GM21528 (cell line): ENCODE measurements around the gene ZNF736.
"Not testable (repeated sequence)": the region's sequence is repeated elsewhere in the genome, so short reads cannot be mapped to it uniquely, and the experiment has no call there.

Experiments
- ATAC-seq: cut with Tn5 transposase; IDR thresholded peaks from one replicate; pipeline ENCODE4 v1.9.1; 2021; ENCODE audit warnings: mild to moderate bottlenecking, moderate library complexity; ENCODE audit not compliant: unreplicated experiment, low FRiP score

The ZNF736 gene

DNA sequence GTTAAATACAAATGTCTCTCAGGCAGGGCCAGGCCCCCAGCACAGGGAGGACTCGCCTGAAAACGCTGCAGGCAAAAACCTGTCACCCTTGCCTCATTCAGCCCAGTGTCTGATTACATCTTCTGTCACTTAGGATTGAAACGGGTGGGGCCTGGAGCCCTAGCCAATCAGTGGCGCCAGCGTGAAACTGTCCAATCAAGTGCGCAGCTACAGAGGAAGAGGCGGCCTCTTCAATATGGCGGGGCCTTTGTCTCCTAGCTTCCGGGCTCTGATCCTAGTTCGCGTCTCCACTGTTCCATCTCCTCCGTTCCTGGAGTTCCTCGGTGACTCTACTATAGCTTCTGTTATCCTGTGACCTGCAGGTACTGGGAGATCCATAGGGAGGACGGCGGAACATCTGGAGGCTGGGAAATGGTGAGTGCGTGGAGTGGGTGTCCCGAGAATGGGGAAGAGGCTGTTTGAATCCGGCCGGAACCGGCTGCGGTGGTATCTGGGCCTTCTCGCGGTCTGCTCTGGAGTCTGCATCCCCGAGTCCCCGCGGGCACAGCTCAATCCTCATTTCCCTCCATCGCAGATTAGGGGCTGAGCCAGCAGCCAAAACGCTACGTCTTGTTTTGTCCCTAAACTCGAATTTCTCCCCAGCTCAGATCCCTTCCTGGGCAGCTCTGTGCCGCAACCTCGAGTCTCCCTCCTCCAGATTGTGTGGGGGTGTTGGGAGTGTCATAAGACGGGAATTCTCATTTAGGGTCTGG is at the start of gene ZNF736:
Gene ZNF736, plus strand, starts transcription at position 222 of the 752 bp plus-strand sequence. Its CDS starts 190 bp downstream, at position 412.
- ATAC-seq: peak; percentile 100

DNA sequence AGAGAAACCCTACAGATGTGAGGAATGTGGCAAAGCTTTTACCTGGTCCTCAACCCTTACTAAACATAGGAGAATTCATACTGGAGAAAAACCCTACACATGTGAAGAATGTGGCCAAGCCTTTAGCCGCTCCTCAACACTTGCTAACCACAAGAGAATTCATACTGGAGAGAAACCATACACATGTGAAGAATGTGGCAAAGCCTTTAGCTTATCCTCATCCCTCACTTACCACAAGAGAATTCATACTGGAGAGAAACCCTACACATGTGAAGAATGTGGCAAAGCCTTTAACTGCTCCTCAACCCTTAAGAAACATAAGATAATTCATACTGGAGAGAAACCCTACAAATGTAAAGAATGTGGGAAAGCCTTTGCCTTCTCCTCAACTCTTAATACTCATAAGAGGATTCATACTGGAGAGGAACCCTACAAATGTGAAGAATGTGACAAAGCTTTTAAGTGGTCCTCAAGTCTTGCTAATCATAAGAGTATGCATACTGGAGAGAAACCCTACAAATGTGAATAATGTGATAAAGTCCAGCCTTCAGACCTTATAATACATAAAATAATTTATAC is 47.3 kb upstream of the ZNF736 start:
- no peak for ATAC-seq

DNA sequence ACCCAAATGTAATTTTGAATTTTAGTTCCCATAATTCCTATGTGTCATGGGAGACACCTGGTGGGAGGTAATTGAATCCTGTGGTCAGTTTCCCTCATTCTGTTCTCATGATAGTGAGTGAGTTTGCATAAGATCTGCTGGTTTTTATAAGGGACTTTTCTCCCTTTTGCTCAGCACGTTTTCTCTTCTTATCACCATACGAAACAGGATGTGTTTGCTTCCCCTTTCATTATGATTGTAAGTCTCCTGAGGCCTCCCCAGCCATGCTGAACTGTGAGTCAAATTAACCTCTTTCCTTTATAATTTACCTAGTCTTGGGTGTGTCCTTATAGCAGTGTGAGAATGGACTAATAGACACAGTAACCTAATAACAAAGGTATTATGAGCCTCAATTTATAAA is 36.1 kb upstream of the ZNF736 start:
- no peak for ATAC-seq

DNA sequence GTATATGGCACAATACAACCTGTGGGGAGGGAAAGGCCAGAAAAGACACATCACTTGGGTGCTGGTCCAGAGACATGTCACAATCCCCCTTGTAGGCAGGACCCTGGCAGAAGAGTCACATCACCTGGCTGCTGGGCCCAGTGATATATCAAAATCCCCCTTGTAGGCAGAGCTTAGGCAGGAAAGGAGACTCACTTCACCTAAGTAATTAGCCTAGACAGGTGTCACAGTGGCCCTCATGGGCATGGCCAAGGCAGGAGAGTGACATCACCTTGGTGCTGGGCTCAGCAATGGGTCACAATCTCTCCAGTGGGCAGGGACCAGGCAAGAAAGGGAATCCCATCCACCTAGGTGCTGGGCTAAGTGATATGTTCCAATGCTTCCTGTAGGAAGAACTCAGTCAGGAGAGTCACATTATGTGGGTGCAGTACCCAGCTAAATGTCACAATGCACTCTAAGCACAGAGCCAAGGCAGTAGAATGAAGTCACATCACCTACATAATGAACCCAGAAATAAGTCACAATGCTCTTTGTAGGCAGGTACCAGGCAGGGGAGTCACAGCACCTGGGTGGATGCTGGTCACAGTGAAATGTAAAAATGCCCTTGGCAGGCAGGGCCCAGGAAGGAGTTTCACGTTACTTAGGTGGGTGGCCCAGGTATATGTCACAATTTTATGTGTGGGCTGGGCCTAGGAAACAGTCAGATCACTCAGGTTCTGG is 18.9 kb upstream of the ZNF736 start:
- ATAC-seq: no peak

DNA sequence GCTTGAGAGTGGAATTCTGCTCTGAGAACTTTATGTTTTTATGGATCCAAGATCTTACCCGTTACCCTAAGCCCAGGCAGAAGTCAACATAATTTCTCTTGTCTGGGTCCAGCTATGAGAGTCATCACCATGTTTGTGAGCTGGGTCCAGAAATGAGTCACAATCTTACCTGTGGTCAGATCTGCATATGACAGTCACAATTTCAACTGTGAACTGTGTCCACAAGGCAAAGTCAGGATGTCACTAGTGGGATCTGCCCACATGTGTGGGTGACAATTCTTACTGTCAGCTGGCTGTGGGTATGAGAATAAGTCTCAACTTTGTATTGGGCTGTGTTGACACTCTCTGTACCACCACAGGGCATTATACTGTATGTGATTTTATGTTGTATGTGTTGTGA is 16.3 kb upstream of the ZNF736 start:
- ATAC-seq: not testable (repeated sequence)

DNA sequence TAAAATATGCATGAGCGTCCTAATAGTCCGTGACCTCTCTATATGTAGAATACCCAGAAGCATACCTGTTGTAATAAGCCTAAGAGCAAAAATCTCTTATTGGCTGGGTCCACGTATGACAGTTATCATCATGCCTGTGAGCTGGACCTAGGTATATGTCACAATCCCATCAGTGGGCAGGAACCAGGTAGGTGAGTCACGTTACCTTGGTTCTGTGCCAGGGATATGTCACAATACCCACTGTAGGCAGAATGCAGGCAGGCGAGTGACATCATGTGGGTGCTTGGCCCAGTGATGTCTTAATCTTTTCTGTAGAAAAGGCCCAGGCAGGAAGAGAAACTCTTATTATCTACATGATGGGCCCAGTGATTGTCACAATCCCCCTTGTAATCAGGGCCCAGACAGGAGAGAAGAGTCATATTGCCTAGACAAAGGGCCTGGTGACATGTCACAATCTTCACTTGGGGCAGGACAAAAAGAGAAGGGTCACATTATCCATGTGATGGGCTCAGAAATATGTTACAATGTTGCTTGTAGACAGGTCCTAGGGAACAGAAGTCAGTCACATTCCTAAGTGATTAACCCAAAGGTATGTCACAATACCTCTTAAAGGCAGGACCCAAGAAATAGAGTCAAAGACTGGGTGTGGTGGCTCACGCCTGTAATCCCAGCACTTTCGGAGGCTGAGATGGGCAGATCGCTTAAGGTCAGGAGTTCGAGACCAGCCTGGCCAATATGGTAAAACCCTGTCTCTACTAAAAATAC is 12.9 kb upstream of the ZNF736 start:
- ATAC-seq: no peak

DNA sequence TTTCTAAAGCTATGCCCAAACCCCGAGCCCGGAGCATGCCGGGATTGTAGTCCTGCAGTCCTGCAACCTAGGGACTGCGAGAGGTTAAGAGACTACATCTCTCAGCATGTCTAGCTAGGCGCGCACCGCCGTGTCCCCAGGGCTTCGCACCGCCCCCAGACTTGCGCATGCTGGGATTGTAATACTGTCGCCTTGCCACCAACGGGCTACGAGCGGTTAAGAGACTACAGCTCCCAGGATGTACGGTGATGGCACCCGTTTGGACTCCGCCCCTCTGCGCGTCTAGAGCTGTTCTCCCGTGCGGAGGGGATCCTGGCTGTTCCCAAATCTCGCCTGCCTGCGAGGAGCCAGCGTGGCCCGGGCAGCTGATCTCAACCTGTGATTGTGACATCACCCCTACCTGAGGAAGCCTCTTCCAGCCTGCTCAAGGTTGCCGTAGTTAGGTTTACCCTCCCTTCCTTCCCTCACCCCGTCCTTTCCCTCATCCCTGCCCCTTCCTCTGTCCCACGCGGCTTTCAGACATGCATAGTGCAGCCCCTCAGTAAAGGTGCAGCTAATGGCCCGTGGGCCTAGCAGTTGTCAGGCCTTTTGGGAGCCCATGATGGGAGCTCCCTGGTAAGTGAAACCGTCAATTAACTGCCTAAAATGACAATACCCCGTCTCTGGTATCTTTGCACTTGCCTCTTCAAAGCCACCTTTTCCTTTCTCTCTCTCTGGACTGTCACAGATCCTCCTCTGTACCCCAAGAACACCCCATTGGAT is 6.3 kb upstream of the ZNF736 start:
- ATAC-seq: peak; percentile 99

DNA sequence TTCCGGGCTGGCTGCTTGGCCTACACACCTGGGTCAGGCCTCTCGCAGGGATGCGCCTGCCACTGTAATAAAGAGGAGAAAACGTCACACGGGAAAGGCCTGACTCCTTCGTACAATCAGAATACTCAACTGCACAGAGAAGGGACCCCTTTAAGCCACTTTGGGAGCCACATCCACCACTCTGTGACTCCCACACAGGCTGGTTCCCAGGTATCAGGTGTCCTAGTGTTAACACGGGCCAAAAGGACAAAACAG is 5.8 kb upstream of the ZNF736 start:
- ATAC-seq: no peak

DNA sequence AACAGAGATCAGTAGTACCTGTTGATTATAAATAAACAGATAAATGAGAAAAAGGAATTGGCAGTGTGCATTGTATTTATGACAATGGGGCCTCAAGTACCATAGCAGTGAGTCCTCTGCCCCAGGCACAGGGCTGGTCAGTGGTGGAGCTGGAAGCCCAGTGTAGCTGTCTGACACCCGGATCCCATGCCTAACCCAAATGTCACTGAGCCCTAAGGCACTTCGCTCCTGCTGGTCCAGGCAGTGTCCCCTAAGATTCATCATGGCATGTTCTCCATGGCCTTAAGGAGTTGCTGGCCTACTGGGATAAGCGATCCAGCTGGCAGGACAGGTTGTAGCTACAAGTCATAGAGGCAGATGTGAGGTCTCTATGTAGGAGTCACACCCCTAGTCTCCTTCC is 3.3 kb upstream of the ZNF736 start:
- ATAC-seq: no peak

DNA sequence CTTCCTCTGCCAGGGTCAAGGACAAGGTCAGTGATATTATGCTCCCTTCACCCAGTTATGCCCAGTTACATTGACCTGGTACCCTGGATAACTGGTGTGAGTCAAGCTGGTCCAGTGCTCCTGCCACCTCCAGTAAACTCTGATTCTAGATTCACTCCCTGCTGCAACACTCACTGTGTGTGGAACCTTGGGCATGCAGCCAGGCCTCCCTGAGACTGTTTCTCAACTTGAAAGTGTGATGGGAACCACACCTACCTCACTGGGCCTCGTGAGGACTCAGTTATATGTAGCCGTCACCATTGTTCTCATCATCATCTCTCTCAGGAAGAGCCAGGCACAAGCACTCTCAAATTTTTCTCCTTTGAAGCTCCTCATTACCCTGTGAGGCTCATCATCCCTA is 935 bp upstream of the ZNF736 start:
- ATAC-seq: no peak

DNA sequence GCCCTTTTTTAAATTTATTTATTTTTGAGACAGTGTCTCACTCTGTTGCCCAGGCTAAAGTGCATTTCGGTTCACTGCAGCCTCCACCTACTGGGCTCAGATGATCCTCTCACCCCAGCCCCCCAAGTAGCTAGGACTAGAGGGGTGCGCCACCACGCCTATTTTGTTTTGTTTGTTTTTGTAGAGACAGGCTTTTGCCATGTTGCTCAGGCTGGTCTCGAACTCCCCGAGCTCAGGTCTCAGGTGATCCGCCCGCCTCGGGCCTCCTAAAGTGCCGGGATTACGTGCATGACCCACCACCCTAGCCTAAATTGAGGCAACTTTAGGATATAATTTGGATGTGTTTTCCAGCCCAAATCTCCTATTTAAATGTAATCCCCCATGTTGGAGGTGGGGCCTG is 805 bp downstream of the ZNF736 start:
- no peak for ATAC-seq

DNA sequence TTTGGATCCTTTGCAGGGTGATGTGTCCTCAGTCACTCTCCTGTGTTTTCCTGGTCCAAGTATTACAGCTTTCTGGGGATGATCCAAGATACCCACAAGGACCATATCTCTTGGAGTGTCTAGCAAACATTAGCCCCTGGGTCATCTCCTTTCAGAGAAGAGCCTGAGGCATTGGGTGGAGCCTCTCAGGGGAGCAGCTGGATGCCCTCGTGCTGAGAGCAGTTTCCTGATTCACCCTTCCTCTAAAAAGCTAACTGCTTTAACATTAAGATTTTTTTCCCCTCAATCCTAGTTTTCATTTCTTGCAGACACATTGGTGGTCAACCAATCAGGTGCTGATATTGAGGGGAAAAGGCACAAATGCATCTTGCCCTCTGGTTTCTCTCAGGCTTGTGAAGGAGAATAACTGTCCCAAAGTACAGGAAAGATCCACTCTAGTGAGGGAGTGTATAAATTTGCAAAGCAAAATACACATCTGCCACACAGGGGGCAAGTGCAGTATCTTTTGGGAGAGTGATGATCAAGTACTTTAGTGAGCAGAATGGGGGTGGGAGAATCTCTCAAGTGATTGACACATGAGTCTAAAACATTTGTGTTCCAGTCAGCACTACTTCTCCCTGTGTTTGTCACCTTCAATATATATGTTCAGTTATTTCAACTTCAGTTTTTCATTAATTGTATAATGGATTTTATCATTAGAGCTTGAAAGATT is 2.4 kb downstream of the ZNF736 start:
- ATAC-seq: not testable (repeated sequence)

DNA sequence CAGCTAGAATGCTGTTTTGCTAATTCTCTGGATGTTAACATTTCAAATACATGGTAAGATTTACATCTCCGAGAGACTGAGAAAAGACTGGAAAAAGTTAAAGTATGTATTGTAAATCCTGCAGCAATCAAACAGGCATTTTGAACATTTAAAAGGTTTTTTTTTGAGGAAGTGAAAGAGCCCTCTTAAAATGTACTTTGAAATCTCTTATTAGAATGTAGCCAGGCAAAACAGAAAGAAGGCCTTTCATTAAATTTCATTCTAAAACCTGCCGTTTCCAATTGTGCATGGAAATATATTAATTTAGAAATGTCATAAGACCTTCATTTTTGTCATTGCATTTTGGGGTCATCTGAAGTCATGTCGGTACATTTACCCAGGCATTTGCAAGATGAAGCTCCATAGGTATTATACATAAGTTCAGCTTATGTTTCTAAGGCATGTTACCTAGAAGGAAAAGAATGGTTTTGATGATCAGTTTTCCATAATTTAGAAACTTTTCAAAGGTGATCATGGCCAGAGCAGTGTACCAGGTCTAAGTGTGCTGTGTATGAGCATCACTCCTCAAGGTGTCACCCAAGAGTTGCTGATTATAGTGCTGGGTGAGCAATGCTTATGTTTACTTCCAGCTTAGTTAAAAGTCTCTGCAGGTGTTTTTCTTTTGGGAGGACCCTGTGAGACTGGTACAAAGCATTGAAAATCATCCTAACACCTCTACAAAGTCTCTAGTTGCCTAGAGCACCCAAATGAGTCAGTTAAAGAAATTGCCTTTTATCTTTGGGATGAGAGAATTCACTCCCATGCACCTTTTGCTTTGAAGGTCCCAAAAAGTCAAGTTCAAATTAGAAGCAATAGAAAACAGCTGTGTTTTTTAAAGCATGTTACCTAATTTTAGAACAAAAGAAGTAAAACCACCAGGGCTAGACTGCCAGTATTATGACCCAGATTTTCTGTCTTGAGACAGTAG is 7.1 kb downstream of the ZNF736 start:
- no peak for ATAC-seq

DNA sequence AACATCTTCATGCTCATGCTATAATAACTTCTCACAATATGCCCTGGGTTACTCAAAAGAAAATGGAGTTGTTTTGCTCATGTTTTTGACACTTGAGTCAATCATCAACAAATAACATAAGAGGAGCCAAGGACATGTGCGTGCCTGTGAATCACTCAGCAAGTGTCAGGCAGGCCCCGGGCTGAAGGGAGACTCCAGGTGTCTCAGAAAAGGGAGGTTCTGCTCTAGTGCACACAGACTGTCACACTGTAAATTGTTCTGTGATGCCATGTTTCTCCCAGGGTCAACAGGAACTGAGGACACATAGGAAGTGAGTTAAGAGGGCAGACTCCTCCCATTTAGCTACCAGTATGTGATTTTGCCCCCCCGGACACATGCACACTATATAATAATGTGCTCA is 10.4 kb downstream of the ZNF736 start:
- ATAC-seq: not testable (repeated sequence)

DNA sequence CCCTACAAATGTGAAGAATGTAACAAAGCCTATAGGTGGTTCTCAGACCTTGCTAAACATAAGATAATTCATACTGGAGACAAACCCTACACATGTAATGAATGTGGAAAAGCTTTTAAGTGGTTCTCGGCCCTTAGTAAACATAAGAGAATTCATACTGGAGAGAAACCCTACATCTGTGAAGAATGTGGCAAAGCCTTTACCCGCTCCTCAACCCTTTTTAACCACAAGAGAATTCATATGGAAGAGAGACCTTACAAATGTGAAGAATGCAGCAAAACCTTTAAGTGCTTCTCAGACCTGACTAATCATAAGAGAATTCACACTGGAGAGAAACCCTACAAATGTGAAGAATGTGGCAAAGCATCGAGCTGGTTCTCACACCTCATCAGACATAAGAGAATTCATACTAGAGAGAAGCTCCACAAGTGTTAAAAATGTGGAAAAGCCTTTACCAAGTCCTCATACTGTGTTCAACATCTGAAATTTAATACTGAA is 35.0 kb downstream of the ZNF736 start:
- not testable (repeated sequence) for ATAC-seq

DNA sequence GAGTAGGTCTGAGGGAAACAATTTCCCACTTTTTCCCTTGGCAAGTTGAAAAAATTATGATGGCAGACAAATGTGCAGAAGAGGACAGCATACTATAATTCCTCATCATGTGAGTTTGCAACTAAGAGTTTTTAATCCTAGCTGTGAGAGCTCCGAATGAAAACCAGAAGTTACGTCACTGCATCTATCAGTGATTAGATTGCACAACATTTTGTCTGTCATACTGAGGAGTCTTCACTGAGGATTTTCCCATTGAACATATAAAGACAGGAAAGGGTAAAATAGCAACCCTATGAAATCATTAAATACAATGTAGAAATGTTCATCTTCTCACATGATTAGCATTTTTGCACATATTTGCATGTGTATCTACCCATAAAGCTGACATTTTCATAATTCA is 45.8 kb downstream of the ZNF736 start:
- ATAC-seq: no peak

DNA sequence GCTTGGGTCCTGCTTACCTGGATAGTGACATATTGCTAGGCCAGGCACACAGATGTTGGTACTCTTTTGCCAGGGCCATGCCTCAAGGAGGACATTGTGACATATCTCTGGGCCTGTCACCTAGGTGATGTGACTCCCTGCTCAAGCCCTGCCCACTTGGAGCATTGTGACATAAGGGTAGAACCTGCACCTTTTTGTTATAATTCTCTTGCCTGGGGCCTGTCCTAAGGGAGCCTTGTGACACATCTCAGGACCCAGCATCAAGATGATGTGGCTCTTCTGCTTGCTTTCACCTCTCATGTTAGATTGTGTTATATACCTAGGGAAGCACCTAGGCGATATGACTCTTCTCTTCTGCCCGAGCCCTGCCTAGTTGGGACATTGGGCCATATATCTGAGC is 57.4 kb downstream of the ZNF736 start:
- ATAC-seq: no peak

DNA sequence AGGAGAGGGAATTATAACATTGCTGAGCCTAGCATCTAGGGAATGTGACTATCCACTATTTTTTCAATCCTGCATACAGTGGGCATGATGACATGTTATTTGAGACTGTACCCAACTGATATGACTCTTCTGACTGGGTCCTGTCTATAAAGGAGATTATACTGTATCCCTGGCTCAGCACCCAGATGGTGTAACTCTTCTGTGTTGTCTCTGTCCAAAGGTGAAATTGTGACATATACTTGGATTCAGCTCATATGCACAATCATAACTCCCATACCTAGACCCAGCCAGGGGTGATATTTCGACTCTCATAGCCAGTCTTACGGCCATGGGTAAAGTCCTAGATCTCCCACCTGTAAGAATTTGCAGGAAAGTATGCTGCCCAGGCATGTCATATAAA is 59.3 kb downstream of the ZNF736 start:
- ATAC-seq: no peak

DNA sequence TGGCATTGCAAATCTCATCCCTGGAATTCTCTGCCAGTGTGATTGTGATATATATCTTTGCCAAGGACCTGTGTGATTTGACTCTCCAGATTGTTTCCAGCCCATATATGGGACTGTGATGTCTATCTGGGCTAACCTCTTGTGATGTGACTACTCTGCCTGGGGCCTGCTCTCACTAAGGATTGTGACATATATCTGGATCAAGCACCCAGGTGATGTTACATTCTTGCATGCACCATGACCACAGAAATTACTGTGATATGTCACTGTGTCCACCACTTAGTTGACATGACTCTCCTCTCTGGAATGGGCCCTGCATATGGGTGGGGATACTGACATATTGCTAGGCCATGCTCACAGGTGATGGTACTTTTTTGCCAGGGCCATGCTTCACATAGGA is 86.6 kb downstream of the ZNF736 start:
- no peak for ATAC-seq
